Measurements from ENCODE around the gene SCYL1.
A peak's percentile ranks its signal among the peaks of the same experiment; 100 is the strongest.

SCYL1 gene

GRCh38 chr11:65536412-65537295, 11.8 kb downstream of the SCYL1 start:
- no peak for TF ChIP-seq SIN3A (IDR thresholded peaks at IDR 0.05; ENCODE audit: borderline replicate concordance, insufficient read depth, low read length)
- TF ChIP-seq REST (IDR thresholded peaks at IDR 0.05; ENCODE audit: insufficient read depth in 1 of 2, low read depth in 2 of 2, low read length in 2 of 2), result no peak
- no peak for TF ChIP-seq POLR2AphosphoS5 (IDR thresholded peaks at IDR 0.05; ENCODE audit: low read depth, low read length)
- TF ChIP-seq TAF1 (IDR thresholded peaks at IDR 0.05; ENCODE audit: borderline replicate concordance, insufficient read depth, low read length), result no peak
- TF ChIP-seq FOXP2 (optimal IDR thresholded peaks at IDR 0.05; ENCODE audit: borderline replicate concordance, extremely low read depth, extremely low read length, insufficient read depth), result no peak

- TF ChIP-seq SIN3A (IDR thresholded peaks at IDR 0.05; ENCODE audit: borderline replicate concordance, insufficient read depth, low read length) (no peak), REST (IDR thresholded peaks at IDR 0.05; ENCODE audit: insufficient read depth in 1 of 2, low read depth in 2 of 2, low read length in 2 of 2) (no peak)
These were observed 12.4 kb downstream of the SCYL1 start for GRCh38 chr11:65537296-65537597.

DNA sequence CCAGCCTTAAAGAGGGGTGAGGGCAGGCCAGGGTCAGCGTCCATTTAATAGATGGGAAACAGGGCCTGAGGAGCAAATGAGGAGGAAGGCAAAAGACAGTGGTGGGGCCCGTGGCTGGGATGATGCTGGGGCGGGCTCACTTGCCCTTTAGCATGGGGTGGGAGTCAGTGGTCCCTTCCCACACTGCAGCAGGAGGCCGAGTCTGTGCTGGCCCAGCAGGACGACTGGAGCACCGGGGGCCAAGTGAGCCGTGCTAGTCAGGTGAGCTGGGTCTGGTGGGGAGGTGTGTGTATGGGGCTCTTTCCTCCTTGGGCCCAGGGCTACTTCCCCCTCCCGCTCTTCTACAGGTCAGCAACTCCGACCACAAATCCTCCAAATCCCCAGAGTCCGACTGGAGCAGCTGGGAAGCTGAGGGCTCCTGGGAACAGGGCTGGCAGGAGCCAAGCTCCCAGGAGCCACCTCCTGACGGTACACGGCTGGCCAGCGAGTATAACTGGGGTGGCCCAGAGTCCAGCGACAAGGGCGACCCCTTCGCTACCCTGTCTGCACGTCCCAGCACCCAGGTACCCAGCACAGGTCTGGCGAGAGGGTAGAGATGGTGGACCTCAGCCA, 12.8 kb downstream of the SCYL1 start:
- TF ChIP-seq REST (IDR thresholded peaks at IDR 0.05; ENCODE audit: insufficient read depth in 1 of 2, low read depth in 2 of 2, low read length in 2 of 2) (no peak), POLR2AphosphoS5 (IDR thresholded peaks at IDR 0.05; ENCODE audit: low read depth, low read length) (no peak), FOXP2 (optimal IDR thresholded peaks at IDR 0.05; ENCODE audit: borderline replicate concordance, extremely low read depth, extremely low read length, insufficient read depth) (no peak), TAF1 (IDR thresholded peaks at IDR 0.05; ENCODE audit: borderline replicate concordance, insufficient read depth, low read length) (no peak), SIN3A (IDR thresholded peaks at IDR 0.05; ENCODE audit: borderline replicate concordance, insufficient read depth, low read length) (no peak)

DNA sequence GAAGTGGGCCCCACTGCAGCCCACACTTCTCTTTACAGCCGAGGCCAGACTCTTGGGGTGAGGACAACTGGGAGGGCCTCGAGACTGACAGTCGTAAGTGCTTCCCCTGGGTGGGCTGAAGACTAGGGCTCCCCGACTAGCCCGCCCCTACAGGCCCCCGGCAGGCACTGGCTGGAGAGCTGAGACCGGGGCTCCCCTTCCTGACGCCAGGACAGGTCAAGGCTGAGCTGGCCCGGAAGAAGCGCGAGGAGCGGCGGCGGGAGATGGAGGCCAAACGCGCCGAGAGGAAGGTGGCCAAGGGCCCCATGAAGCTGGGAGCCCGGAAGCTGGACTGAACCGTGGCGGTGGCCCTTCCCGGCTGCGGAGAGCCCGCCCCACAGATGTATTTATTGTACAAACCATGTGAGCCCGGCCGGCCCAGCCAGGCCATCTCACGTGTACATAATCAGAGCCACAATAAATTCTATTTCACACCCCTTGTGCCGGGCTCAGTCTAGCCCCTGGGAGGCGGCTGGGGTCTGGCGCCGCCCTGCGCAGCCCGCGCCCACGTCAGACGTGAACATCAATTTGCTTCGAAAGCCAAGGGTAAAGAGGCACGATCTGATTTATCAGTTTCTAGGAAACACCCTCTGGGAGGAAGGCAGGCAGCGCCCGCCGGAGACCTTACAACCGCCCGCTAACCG, 13.5 kb downstream of the SCYL1 start:
- TF ChIP-seq TAF1 (IDR thresholded peaks at IDR 0.05; ENCODE audit: borderline replicate concordance, insufficient read depth, low read length) (no peak), POLR2AphosphoS5 (IDR thresholded peaks at IDR 0.05; ENCODE audit: low read depth, low read length) (peak; percentile 59; the same call in 1 of the 2 replicates)

GRCh38 chr11:65538915-65539743, 14.2 kb downstream of the SCYL1 start:
- TF ChIP-seq POLR2AphosphoS5 (IDR thresholded peaks at IDR 0.05; ENCODE audit: low read depth, low read length) (no peak), FOXP2 (optimal IDR thresholded peaks at IDR 0.05; ENCODE audit: borderline replicate concordance, extremely low read depth, extremely low read length, insufficient read depth) (no peak), REST (IDR thresholded peaks at IDR 0.05; ENCODE audit: insufficient read depth in 1 of 2, low read depth in 2 of 2, low read length in 2 of 2) (no peak), SIN3A (IDR thresholded peaks at IDR 0.05; ENCODE audit: borderline replicate concordance, insufficient read depth, low read length) (no peak), TAF1 (IDR thresholded peaks at IDR 0.05; ENCODE audit: borderline replicate concordance, insufficient read depth, low read length) (no peak)

All from PFSK-1 (cell line).